ENCODE results near the gene DYNC2H1. TPM values are rescaled to one million over a fixed set of nuclear protein-coding genes. Genes with fewer than 3 reads are reported as not detected.

Gene DYNC2H1
- total and polyA plus RNA-seq, 8 donors = 1.2 to 63.7 (median 14.4) TPM

GRCh38 chr11:103234974-103235373 lies 125.7 kb downstream of the DYNC2H1 start:
- no peak for TF ChIP-seq CTCF (IDR thresholded peaks at IDR 0.05)
- Histone ChIP-seq H3K4me3 (no peak overlapping the region), H3K36me3 (peaks cover 0 to 10% (median 2%) of the 10 kb centered on the region in 4 donors), H3K27me3 (no peaks in the 10 kb centered on the region), H3K4me1 (no peaks in the 10 kb centered on the region), H3K27ac (no peak overlapping the region), H3K9me3 (no peaks in the 10 kb centered on the region)
- DNase-seq = no peak
- intact Hi-C loops (cut with DNase I; ENCODE audit: low total_unique reads) = no loop called here
- WGBS, 5 donors = 32 to 64% (median 45%) methylated on average over 2 of the region's 2 CpGs

GRCh38 chr11:103241574-103241973 lies 132.3 kb downstream of the DYNC2H1 start:
- 62 to 84% (median 78%) methylated on average over 6 of the region's 6 CpGs for WGBS, 5 donors
- Histone ChIP-seq H3K4me3 (no peak overlapping the region), H3K27ac (no peak overlapping the region), H3K9me3 (no peaks in the 10 kb centered on the region), H3K4me1 (no peaks in the 10 kb centered on the region), H3K27me3 (no peaks in the 10 kb centered on the region), H3K36me3 (peaks cover 0 to 24% (median 16%) of the 10 kb centered on the region in 4 donors)
- intact Hi-C loops (cut with DNase I; ENCODE audit: low total_unique reads) = no loop called here
- DNase-seq = no peak
- TF ChIP-seq POLR2A (IDR thresholded peaks at IDR 0.05) = no peak
- TF ChIP-seq EP300 (IDR thresholded peaks at IDR 0.05) = no peak
- no peak for TF ChIP-seq POLR2AphosphoS5 (IDR thresholded peaks at IDR 0.05)
- no peak for TF ChIP-seq CTCF (IDR thresholded peaks at IDR 0.05)

- Histone ChIP-seq H3K27ac (no peak overlapping the region), H3K4me3 (no peak overlapping the region), H3K27me3 (no peaks in the 10 kb centered on the region), H3K36me3 (peaks cover 0 to 26% (median 11%) of the 10 kb centered on the region in 4 donors), H3K4me1 (no peaks in the 10 kb centered on the region), H3K9me3 (no peaks in the 10 kb centered on the region)
- no peak for TF ChIP-seq POLR2A (IDR thresholded peaks at IDR 0.05)
- DNase-seq = no peak
- intact Hi-C loops (cut with DNase I; ENCODE audit: low total_unique reads) = no loop called here
Measured at GRCh38 chr11:103254123-103254522, 144.9 kb downstream of the DYNC2H1 start.

- H3K27me3 ChIP-seq = no peaks in the 10 kb centered on the region
- no peaks in the 10 kb centered on the region for H3K9me3 ChIP-seq
- WGBS, 5 donors = 68 to 79% (median 73%) methylated on average over 4 of the region's 4 CpGs
- TF ChIP-seq CTCF (IDR thresholded peaks at IDR 0.05) (no peak), POLR2A (IDR thresholded peaks at IDR 0.05) (no peak), POLR2AphosphoS5 (IDR thresholded peaks at IDR 0.05) (no peak), EP300 (IDR thresholded peaks at IDR 0.05) (no peak)
- peak in 1 of 2 donors; percentile 10 for DNase-seq
- intact Hi-C loops (cut with DNase I; ENCODE audit: low total_unique reads) = no loop called here
- peaks cover 0 to 39% (median 26%) of the 10 kb centered on the region in 4 donors for H3K36me3 ChIP-seq
- H3K4me1 ChIP-seq = no peaks in the 10 kb centered on the region
- no peak overlapping the region for H3K4me3 ChIP-seq
- no peak overlapping the region for H3K27ac ChIP-seq
Measured at GRCh38 chr11:103257360-103257759, 148.1 kb downstream of the DYNC2H1 start.

GRCh38 chr11:103266167-103266831 lies 157.1 kb downstream of the DYNC2H1 start:
- Histone ChIP-seq H3K27ac (no peak overlapping the region), H3K4me3 (no peak overlapping the region), H3K27me3 (no peaks in the 10 kb centered on the region), H3K4me1 (no peaks in the 10 kb centered on the region), H3K9me3 (no peaks in the 10 kb centered on the region), H3K36me3 (peaks cover 0 to 26% (median 16%) of the 10 kb centered on the region in 4 donors)
- intact Hi-C loops (cut with DNase I; ENCODE audit: low total_unique reads) = no loop called here
- DNase-seq = no peak
- 90 to 98% (median 93%) methylated on average over 5 to 9 of the region's 9 CpGs for WGBS, 5 donors
- TF ChIP-seq EP300 (IDR thresholded peaks at IDR 0.05) (no peak), CTCF (IDR thresholded peaks at IDR 0.05) (no peak), POLR2A (IDR thresholded peaks at IDR 0.05) (no peak), POLR2AphosphoS5 (IDR thresholded peaks at IDR 0.05) (no peak)
